ENCODE results near the gene SPATS2L.

Gene SPATS2L

DNA sequence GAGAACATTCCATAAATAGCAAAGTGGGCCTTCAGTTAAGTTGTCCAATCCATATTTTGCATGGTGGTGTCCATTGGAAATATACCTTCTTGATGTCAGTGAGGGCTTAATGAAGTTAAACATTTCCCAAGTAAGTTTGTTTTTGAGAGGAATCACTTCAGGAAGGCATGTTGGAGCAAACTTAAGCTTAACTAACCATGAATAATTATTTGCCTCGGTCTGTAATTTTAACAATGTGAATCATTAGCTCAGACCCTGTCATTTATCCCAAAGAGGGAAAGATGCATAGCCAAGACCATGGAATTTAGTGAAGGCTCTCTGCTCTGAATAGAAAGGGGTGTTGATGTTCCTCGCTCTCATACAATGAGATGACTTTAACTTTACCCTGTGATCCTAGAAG is 47.4 kb downstream of the SPATS2L start:
- Histone ChIP-seq H3K4me1 (ENCODE audit: control insufficient read depth in 1 of 2, insufficient read depth in 2 of 2, low read length in 2 of 2) (peaks cover 0 to 25% of the 10 kb centered on the region in 2 donors), H3K36me3 (ENCODE audit: control insufficient read depth in 1 of 2, insufficient read depth in 2 of 2, low read length in 2 of 2) (no peaks in the 10 kb centered on the region), H3K4me3 (ENCODE audit: low read depth in 1 of 2, low read length in 2 of 2) (no peak overlapping the region), H3K27ac (ENCODE audit: low read length) (no peak overlapping the region), H3K9me3 (ENCODE audit: control insufficient read depth in 1 of 2, low read length in 2 of 2) (no peaks in the 10 kb centered on the region), H3K27me3 (ENCODE audit: low read depth, low read length) (no peaks in the 10 kb centered on the region)

DNA sequence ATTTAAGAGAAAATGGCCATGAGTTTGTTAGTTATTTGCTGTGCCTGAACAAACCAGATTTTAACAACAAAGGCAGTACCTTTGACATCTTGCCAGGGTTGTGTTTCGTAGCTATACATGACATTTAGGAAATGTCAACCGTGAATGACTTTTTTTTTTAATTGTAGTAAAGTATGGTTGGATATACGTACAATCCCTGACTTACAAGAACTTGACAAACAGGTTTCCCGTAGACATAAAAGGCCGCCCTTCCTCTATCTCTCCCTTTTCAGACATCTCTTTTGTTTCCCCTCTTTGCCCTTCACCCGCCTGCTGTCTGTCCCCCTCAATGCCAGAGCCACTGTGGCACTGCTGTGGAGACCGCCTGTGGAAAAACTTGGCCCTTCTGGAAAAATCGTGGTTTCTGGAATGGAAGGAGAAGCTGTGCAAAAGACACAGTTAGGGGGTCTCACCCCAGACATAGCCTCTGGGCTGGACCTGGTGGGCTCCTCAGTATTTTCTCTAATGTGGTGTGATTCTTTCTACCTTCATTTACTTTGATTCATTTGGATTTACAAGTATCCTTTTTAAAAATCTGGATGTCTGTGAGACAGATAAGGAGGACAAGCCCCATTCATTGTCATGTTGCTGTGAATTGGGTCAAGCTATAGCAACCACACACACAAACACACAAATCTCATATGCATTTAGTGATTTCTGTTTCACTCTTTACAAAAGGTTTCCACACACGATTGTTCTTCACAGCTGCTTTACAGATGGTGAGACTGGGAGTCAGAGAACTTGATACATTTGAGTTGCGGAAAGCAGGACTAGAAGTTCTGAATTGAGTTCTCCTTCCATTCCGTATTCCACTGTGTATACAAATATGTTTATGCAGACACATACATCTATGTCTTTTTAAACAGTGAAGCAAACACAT is 48.6 kb downstream of the SPATS2L start:
- Histone ChIP-seq H3K27me3 (ENCODE audit: low read depth, low read length) (no peaks in the 10 kb centered on the region), H3K4me1 (ENCODE audit: control insufficient read depth in 1 of 2, insufficient read depth in 2 of 2, low read length in 2 of 2) (peaks cover 0 to 25% of the 10 kb centered on the region in 2 donors), H3K4me3 (ENCODE audit: low read depth in 1 of 2, low read length in 2 of 2) (no peak overlapping the region), H3K27ac (ENCODE audit: low read length) (no peak overlapping the region), H3K36me3 (ENCODE audit: control insufficient read depth in 1 of 2, insufficient read depth in 2 of 2, low read length in 2 of 2) (no peaks in the 10 kb centered on the region), H3K9me3 (ENCODE audit: control insufficient read depth in 1 of 2, low read length in 2 of 2) (no peaks in the 10 kb centered on the region)

GRCh38 chr2:200356321-200356720 is 49.8 kb downstream of the SPATS2L start:
- Histone ChIP-seq H3K27me3 (ENCODE audit: low read depth, low read length) (no peaks in the 10 kb centered on the region), H3K4me3 (ENCODE audit: low read depth in 1 of 2, low read length in 2 of 2) (no peak overlapping the region), H3K36me3 (ENCODE audit: control insufficient read depth in 1 of 2, insufficient read depth in 2 of 2, low read length in 2 of 2) (no peaks in the 10 kb centered on the region), H3K4me1 (ENCODE audit: control insufficient read depth in 1 of 2, insufficient read depth in 2 of 2, low read length in 2 of 2) (peaks cover 0 to 25% of the 10 kb centered on the region in 2 donors), H3K27ac (ENCODE audit: low read length) (no peak overlapping the region), H3K9me3 (ENCODE audit: control insufficient read depth in 1 of 2, low read length in 2 of 2) (no peaks in the 10 kb centered on the region)

DNA sequence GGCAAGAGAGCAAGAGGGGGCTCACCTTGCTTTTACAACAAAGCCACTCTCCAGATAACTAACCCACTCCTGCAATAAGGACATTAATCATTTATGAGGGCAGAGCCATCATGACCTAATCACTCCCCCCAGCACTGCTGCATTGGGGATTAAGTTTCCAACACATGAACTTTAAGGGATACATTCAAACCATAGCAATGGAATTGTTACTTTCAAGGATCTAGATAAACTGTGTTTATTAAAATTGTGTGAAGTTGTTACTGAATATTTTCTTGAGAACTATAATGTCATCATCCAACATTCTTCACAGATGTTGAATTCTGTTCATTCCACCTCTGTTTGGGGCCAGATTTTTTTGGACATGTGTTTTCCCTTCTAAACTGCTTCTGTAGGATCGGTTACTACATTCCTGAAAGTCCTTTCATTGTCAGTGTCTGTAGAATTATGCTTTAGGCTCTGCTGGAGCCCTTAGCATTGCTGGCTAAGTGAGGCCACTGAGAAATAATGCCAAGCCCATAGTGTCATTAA is 50.4 kb downstream of the SPATS2L start:
- Histone ChIP-seq H3K27ac (ENCODE audit: low read length) (no peak overlapping the region), H3K9me3 (ENCODE audit: control insufficient read depth in 1 of 2, low read length in 2 of 2) (no peaks in the 10 kb centered on the region), H3K4me3 (ENCODE audit: low read depth in 1 of 2, low read length in 2 of 2) (no peak overlapping the region), H3K4me1 (ENCODE audit: control insufficient read depth in 1 of 2, insufficient read depth in 2 of 2, low read length in 2 of 2) (peaks cover 0 to 21% of the 10 kb centered on the region in 2 donors), H3K36me3 (ENCODE audit: control insufficient read depth in 1 of 2, insufficient read depth in 2 of 2, low read length in 2 of 2) (no peaks in the 10 kb centered on the region), H3K27me3 (ENCODE audit: low read depth, low read length) (no peaks in the 10 kb centered on the region)

- no peaks in the 10 kb centered on the region for H3K36me3 ChIP-seq (ENCODE audit: control insufficient read depth in 1 of 2, insufficient read depth in 2 of 2, low read length in 2 of 2)
- H3K4me3 ChIP-seq (ENCODE audit: low read depth in 1 of 2, low read length in 2 of 2) = no peak overlapping the region
- no peaks in the 10 kb centered on the region for H3K27me3 ChIP-seq (ENCODE audit: low read depth, low read length)
These were observed 51.4 kb downstream of the SPATS2L start for GRCh38 chr2:200357845-200358244.

DNA sequence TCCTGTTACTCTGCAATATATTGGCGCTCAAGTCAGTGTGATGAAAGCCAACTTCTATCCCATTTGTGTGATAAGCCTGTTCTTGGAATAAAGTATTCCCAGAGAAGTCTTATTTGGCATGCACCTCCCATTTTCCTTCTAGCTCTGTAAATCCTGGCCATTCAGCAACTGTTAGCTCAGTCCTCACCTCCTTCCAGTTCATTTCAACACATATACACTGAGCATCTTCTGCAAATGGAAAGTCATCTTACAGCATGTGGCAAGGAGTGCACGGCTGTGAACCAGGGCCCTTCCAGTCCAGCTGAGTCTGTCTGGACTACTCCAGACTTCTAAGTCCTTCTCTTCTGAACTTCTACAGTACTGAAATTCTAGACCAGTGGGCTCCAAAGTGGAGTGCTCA is 53.1 kb downstream of the SPATS2L start:
- H3K27ac ChIP-seq (ENCODE audit: low read length) = no peak overlapping the region
- no peaks in the 10 kb centered on the region for H3K27me3 ChIP-seq (ENCODE audit: low read depth, low read length)
- no peaks in the 10 kb centered on the region for H3K9me3 ChIP-seq (ENCODE audit: control insufficient read depth in 1 of 2, low read length in 2 of 2)
- H3K4me3 ChIP-seq (ENCODE audit: low read depth in 1 of 2, low read length in 2 of 2) = no peak overlapping the region
- peaks cover 4 to 17% of the 10 kb centered on the region in 2 donors for H3K4me1 ChIP-seq (ENCODE audit: control insufficient read depth in 1 of 2, insufficient read depth in 2 of 2, low read length in 2 of 2)
- H3K36me3 ChIP-seq (ENCODE audit: control insufficient read depth in 1 of 2, insufficient read depth in 2 of 2, low read length in 2 of 2) = no peaks in the 10 kb centered on the region

More at GRCh38 chr2:200357845-200358244, 51.4 kb downstream of the SPATS2L start:
- H3K9me3 ChIP-seq (ENCODE audit: control insufficient read depth in 1 of 2, low read length in 2 of 2) = no peaks in the 10 kb centered on the region
- no peak overlapping the region for H3K27ac ChIP-seq (ENCODE audit: low read length)
- H3K4me1 ChIP-seq (ENCODE audit: control insufficient read depth in 1 of 2, insufficient read depth in 2 of 2, low read length in 2 of 2) = peaks cover 0 to 16% of the 10 kb centered on the region in 2 donors

DNA sequence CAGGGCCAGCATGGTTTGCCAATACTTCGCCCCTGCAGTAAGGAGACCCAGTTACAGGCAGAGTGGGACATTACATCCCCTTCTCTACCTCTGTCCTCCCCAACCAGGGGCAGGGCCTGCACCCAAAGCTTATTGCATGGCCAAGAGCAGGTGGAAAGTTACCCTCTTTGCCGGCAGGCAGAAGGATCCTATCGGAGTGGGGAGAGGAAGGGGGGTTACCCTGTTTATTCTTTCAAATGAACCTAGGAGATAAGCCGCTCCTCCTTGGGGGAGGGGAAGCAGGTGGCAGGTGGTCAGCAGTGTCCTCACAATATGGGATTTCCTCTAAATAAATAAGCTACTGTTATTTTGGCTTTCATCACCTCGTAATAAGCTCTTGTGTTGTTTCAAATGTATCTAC is 53.9 kb downstream of the SPATS2L start:
- Histone ChIP-seq H3K27ac (ENCODE audit: low read length) (no peak overlapping the region), H3K9me3 (ENCODE audit: control insufficient read depth in 1 of 2, low read length in 2 of 2) (no peaks in the 10 kb centered on the region), H3K36me3 (ENCODE audit: control insufficient read depth in 1 of 2, insufficient read depth in 2 of 2, low read length in 2 of 2) (no peaks in the 10 kb centered on the region)

GRCh38 chr2:200362202-200362917 is 55.9 kb downstream of the SPATS2L start:
- Histone ChIP-seq H3K9me3 (ENCODE audit: control insufficient read depth in 1 of 2, low read length in 2 of 2) (no peaks in the 10 kb centered on the region), H3K36me3 (ENCODE audit: control insufficient read depth in 1 of 2, insufficient read depth in 2 of 2, low read length in 2 of 2) (no peaks in the 10 kb centered on the region), H3K4me1 (ENCODE audit: control insufficient read depth in 1 of 2, insufficient read depth in 2 of 2, low read length in 2 of 2) (peaks cover 4 to 7% of the 10 kb centered on the region in 2 donors), H3K27ac (ENCODE audit: low read length) (no peak overlapping the region), H3K27me3 (ENCODE audit: low read depth, low read length) (no peaks in the 10 kb centered on the region), H3K4me3 (ENCODE audit: low read depth in 1 of 2, low read length in 2 of 2) (no peak overlapping the region)

More for the DNA sequence above, 53.9 kb downstream of the SPATS2L start:
- Histone ChIP-seq H3K4me1 (ENCODE audit: control insufficient read depth in 1 of 2, insufficient read depth in 2 of 2, low read length in 2 of 2) (peaks cover 4 to 17% of the 10 kb centered on the region in 2 donors), H3K27me3 (ENCODE audit: low read depth, low read length) (no peaks in the 10 kb centered on the region), H3K4me3 (ENCODE audit: low read depth in 1 of 2, low read length in 2 of 2) (no peak overlapping the region)

GRCh38 chr2:200363279-200363678 is 56.8 kb downstream of the SPATS2L start:
- Histone ChIP-seq H3K9me3 (ENCODE audit: control insufficient read depth in 1 of 2, low read length in 2 of 2) (no peaks in the 10 kb centered on the region), H3K4me1 (ENCODE audit: control insufficient read depth in 1 of 2, insufficient read depth in 2 of 2, low read length in 2 of 2) (peaks cover 3 to 4% of the 10 kb centered on the region in 2 donors), H3K36me3 (ENCODE audit: control insufficient read depth in 1 of 2, insufficient read depth in 2 of 2, low read length in 2 of 2) (no peaks in the 10 kb centered on the region), H3K27me3 (ENCODE audit: low read depth, low read length) (no peaks in the 10 kb centered on the region), H3K4me3 (ENCODE audit: low read depth in 1 of 2, low read length in 2 of 2) (no peak overlapping the region), H3K27ac (ENCODE audit: low read length) (no peak overlapping the region)

- H3K4me3 ChIP-seq (ENCODE audit: low read depth in 1 of 2, low read length in 2 of 2) = no peak overlapping the region
- H3K4me1 ChIP-seq (ENCODE audit: control insufficient read depth in 1 of 2, insufficient read depth in 2 of 2, low read length in 2 of 2) = peaks cover 3 to 4% of the 10 kb centered on the region in 2 donors
- H3K9me3 ChIP-seq (ENCODE audit: control insufficient read depth in 1 of 2, low read length in 2 of 2) = no peaks in the 10 kb centered on the region
- no peak overlapping the region for H3K27ac ChIP-seq (ENCODE audit: low read length)
- no peaks in the 10 kb centered on the region for H3K27me3 ChIP-seq (ENCODE audit: low read depth, low read length)
- no peaks in the 10 kb centered on the region for H3K36me3 ChIP-seq (ENCODE audit: control insufficient read depth in 1 of 2, insufficient read depth in 2 of 2, low read length in 2 of 2)
These were observed 57.6 kb downstream of the SPATS2L start for GRCh38 chr2:200364142-200364541.

DNA sequence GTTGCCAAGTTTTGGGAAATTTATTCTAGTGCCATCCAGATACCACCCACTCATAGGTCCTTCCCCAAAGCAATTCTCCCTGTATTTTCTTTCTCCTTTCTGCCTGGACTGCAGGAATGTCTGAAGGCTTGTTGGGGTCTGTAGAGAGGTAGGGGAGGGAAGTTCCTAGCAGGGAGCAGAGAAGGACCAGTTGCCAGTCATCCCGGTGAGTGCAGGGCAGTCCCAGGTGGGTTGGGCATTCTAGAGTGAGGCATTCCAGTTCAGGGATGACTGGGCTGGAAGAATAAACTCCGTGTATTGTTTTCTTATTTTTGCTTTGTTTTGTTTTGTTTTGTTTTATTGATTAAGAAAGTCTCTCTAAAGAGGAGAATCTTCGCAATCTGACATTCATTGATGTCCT is 58.1 kb downstream of the SPATS2L start:
- Histone ChIP-seq H3K27me3 (ENCODE audit: low read depth, low read length) (no peaks in the 10 kb centered on the region), H3K4me1 (ENCODE audit: control insufficient read depth in 1 of 2, insufficient read depth in 2 of 2, low read length in 2 of 2) (peaks cover 3 to 4% of the 10 kb centered on the region in 2 donors), H3K9me3 (ENCODE audit: control insufficient read depth in 1 of 2, low read length in 2 of 2) (no peaks in the 10 kb centered on the region), H3K4me3 (ENCODE audit: low read depth in 1 of 2, low read length in 2 of 2) (no peak overlapping the region), H3K27ac (ENCODE audit: low read length) (no peak overlapping the region), H3K36me3 (ENCODE audit: control insufficient read depth in 1 of 2, insufficient read depth in 2 of 2, low read length in 2 of 2) (no peaks in the 10 kb centered on the region)
